Neural cell (in vitro differentiated cells): ENCODE measurements around the gene ZIC1. TPM values are rescaled to one million over a fixed set of nuclear protein-coding genes. Genes with fewer than 3 reads are reported as not detected.

Experiments
- H2AFZ ChIP-seq: fragments of 200-600, 300-800 bp; sonication (generic), shearing (Covaris generic); 2 replicates; pipeline ENCODE4 v1.6.0; 2014; ENCODE audit warnings: low read depth, mild to moderate bottlenecking, antibody characterized with exemption, low read length, moderate library complexity
- H3F3A ChIP-seq: fragments of 200-600 bp; shearing (Covaris generic); 2 replicates; pipeline ENCODE4 v1.6.1; 2016; ENCODE audit warnings: mild to moderate bottlenecking, moderate library complexity, mixed read lengths, antibody characterized with exemption, low read length; ENCODE audit not compliant: insufficient read depth, poor library complexity, severe bottlenecking
- H3K27ac ChIP-seq: fragments of 200-600, 300-800 bp; sonication (generic), shearing (Covaris generic); 2 replicates; pipeline ENCODE4 v1.5.1; 2014; ENCODE audit warnings: mild to moderate bottlenecking, low read length, moderate library complexity
- H3K27me3 ChIP-seq: fragments of 300-800, 200-600 bp; sonication (generic), shearing (Covaris generic); 2 replicates; pipeline ENCODE4 v1.6.0; 2014; ENCODE audit warnings: mild to moderate bottlenecking, low read depth, low read length, moderate library complexity; ENCODE audit not compliant: insufficient read depth
- H3K36me3 ChIP-seq: fragments of 300-800, 200-600 bp; sonication (generic), shearing (Covaris generic); 2 replicates; pipeline ENCODE4 v1.5.1; 2014; ENCODE audit warnings: mild to moderate bottlenecking, antibody characterized with exemption, low read length, moderate library complexity; ENCODE audit not compliant: insufficient read depth
- H3K4me2 ChIP-seq: fragments of 300-800, 200-600 bp; sonication (generic), shearing (Covaris generic); 2 replicates; pipeline ENCODE4 v1.6.0; 2014; ENCODE audit warnings: mild to moderate bottlenecking, low read length
- H3K4me3 ChIP-seq: fragments of 300-800, 200-600 bp; sonication (generic), shearing (Covaris generic); 2 replicates; pipeline ENCODE4 v1.5.1; 2014; ENCODE audit warnings: mild to moderate bottlenecking, low read length, moderate library complexity
- H3K79me2 ChIP-seq: fragments of 200-600 bp; shearing (Covaris generic); replicated peaks from 2 replicates; pipeline ENCODE4 v1.6.0; 2014; ENCODE audit warnings: mild to moderate bottlenecking, low read length, moderate library complexity; ENCODE audit not compliant: insufficient read depth
- H3K9ac ChIP-seq: fragments of 300-800, 200-600 bp; sonication (generic), shearing (Covaris generic); 2 replicates; pipeline ENCODE4 v1.6.1; 2016; ENCODE audit warnings: mild to moderate bottlenecking, low read length, mixed read lengths
- H3K9me2 ChIP-seq: fragments of 200-600 bp; shearing (Covaris generic); 2 replicates; pipeline ENCODE4 v1.6.1; 2016; ENCODE audit warnings: mild to moderate bottlenecking, low read length, mixed read lengths; ENCODE audit not compliant: insufficient read depth
- H3K9me3 ChIP-seq: fragments of 200-600, 300-800 bp; sonication (generic), shearing (Covaris generic); 2 replicates; pipeline ENCODE4 v1.6.1; 2016; ENCODE audit warnings: mild to moderate bottlenecking, mixed run types, low read length, moderate library complexity, mixed read lengths
- H4K20me1 ChIP-seq: fragments of 200-600 bp; shearing (Covaris generic); 2 replicates; pipeline ENCODE4 v1.6.1; 2016; ENCODE audit warnings: mild to moderate bottlenecking, mixed run types; ENCODE audit not compliant: insufficient read depth
- EP300 ChIP-seq: fragments of 450-650 bp; conservative IDR thresholded peaks from 2 replicates; pipeline ENCODE4 v1.6.1; 2014; ENCODE audit warnings: antibody characterized with exemption, mild to moderate bottlenecking, moderate library complexity; ENCODE audit not compliant: poor library complexity, severe bottlenecking
- EZH2 ChIP-seq: fragments of 200-600, 300-800 bp; shearing (Covaris generic), sonication (generic); IDR thresholded peaks from 2 replicates; pipeline ENCODE4 v1.6.1; 2014; ENCODE audit warnings: antibody characterized with exemption, low read length, borderline replicate concordance, mild to moderate bottlenecking; ENCODE audit not compliant: insufficient read depth, poor library complexity, severe bottlenecking
- MXI1 ChIP-seq: fragments of 450-650 bp; conservative IDR thresholded peaks from 2 replicates; pipeline ENCODE4 v1.6.1; 2014; ENCODE audit warnings: antibody characterized with exemption, mild to moderate bottlenecking; ENCODE audit not compliant: poor library complexity, severe bottlenecking
- POLR2AphosphoS5 ChIP-seq: IDR thresholded peaks from 2 replicates; pipeline ENCODE4 v1.6.1; 2012
- RAD21 ChIP-seq: fragments of 450-650 bp; conservative IDR thresholded peaks from 2 replicates; pipeline ENCODE4 v1.6.1; 2014; ENCODE audit warnings: antibody characterized with exemption, mild to moderate bottlenecking, moderate library complexity
- REST ChIP-seq: IDR thresholded peaks from 2 replicates; pipeline ENCODE4 v1.6.1; 2012; ENCODE audit warnings: borderline replicate concordance
- SMC3 ChIP-seq: fragments of 450-650 bp; conservative IDR thresholded peaks from 2 replicates; pipeline ENCODE4 v1.6.1; 2014; ENCODE audit warnings: antibody characterized with exemption, mild to moderate bottlenecking, moderate library complexity; ENCODE audit not compliant: poor library complexity
- TAF1 ChIP-seq: IDR thresholded peaks from 2 replicates; pipeline ENCODE4 v1.6.1; 2012; ENCODE audit warnings: low read depth
- polyA plus RNA-seq: library from polyadenylated mRNA; depleted of rRNA; stranded (reverse); fragments of >200 nt; gene quantifications from 2 replicates; pipeline ENCODE4 v1.2.3, GENCODE V29; 2014
- TF ChIP-seq, protein P1 (sequence below): fragments of 450-650 bp; IDR thresholded peaks from 2 replicates; pipeline ENCODE4 v1.5.1; 2014; ENCODE audit warnings: antibody characterized with exemption, mild to moderate bottlenecking, moderate library complexity; ENCODE audit not compliant: poor library complexity, severe bottlenecking

Gene ZIC1
- polyA plus RNA-seq, 1 donor from 2014 or later, result 183 TPM

DNA sequence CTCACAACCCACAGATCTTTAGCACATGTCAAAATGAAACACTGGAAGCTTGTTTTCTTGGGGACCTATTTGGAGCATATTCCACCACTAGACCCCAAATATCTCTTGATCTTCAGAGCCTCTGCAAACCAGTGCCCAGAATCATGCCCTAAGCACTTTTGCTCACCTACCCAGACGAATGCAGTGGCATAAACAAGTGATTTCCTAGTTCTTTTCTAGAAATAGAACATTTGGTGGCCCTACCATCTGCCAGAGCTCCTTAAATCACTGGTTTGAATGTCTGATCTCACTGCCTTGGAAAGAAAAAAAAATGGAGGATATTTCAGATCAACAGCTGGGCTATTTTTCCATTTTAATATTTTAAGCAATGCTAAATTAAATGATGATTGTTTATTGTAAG, 8.2 kb upstream of the ZIC1 start:
- TF ChIP-seq MXI1 (no peak), SMC3 (no peak), POLR2AphosphoS5 (no peak), REST (no peak), EZH2 (no peak), TAF1 (no peak), EP300 (no peak), RAD21 (no peak)
- TF ChIP-seq, protein P1, sequence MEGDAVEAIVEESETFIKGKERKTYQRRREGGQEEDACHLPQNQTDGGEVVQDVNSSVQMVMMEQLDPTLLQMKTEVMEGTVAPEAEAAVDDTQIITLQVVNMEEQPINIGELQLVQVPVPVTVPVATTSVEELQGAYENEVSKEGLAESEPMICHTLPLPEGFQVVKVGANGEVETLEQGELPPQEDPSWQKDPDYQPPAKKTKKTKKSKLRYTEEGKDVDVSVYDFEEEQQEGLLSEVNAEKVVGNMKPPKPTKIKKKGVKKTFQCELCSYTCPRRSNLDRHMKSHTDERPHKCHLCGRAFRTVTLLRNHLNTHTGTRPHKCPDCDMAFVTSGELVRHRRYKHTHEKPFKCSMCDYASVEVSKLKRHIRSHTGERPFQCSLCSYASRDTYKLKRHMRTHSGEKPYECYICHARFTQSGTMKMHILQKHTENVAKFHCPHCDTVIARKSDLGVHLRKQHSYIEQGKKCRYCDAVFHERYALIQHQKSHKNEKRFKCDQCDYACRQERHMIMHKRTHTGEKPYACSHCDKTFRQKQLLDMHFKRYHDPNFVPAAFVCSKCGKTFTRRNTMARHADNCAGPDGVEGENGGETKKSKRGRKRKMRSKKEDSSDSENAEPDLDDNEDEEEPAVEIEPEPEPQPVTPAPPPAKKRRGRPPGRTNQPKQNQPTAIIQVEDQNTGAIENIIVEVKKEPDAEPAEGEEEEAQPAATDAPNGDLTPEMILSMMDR, result no peak
- H3F3A ChIP-seq, result no peaks in the 10 kb centered on the region
- peaks cover 94% of the 10 kb centered on the region for H3K79me2 ChIP-seq
- no peaks in the 10 kb centered on the region for H3K9me3 ChIP-seq
- no peaks in the 10 kb centered on the region for H3K9me2 ChIP-seq
- no peak overlapping the region for H2AFZ ChIP-seq
- no peaks in the 10 kb centered on the region for H4K20me1 ChIP-seq
- no peaks in the 10 kb centered on the region for H3K36me3 ChIP-seq
- H3K27me3 ChIP-seq, result peaks cover 40% of the 10 kb centered on the region
- no peak overlapping the region for H3K9ac ChIP-seq
- no peak overlapping the region for H3K4me3 ChIP-seq
- H3K27ac ChIP-seq, result no peak overlapping the region
- H3K4me2 ChIP-seq, result no peak overlapping the region

- Histone ChIP-seq H3F3A (no peaks in the 10 kb centered on the region), H3K36me3 (no peaks in the 10 kb centered on the region), H3K79me2 (peaks cover 94% of the 10 kb centered on the region), H3K9me2 (no peaks in the 10 kb centered on the region), H4K20me1 (no peaks in the 10 kb centered on the region), H2AFZ (no peak overlapping the region), H3K4me2 (no peak overlapping the region), H3K27me3 (peaks cover 40% of the 10 kb centered on the region), H3K9me3 (no peaks in the 10 kb centered on the region), H3K9ac (no peak overlapping the region), H3K4me3 (no peak overlapping the region), H3K27ac (no peak overlapping the region)
- TF ChIP-seq MXI1, result no peak
- TF ChIP-seq, protein P1, result no peak
- TF ChIP-seq TAF1, result no peak
- TF ChIP-seq POLR2AphosphoS5, result no peak
- no peak for TF ChIP-seq REST
- no peak for TF ChIP-seq EP300
- no peak for TF ChIP-seq EZH2
- no peak for TF ChIP-seq RAD21
- TF ChIP-seq SMC3, result no peak
These were observed 7.7 kb upstream of the ZIC1 start for GRCh38 chr3:147401421-147401820.
